H1 (cell line): ENCODE results near the gene NRAS. TPM values are rescaled to one million over a fixed set of nuclear protein-coding genes. Genes with fewer than 3 reads are reported as not detected.

Experiments used
- CTCF ChIA-PET: fragments of 300-600 bp; sonication (Branson Sonifier 250); formaldehyde crosslinking; loops from one replicate; lab custom pipeline; 2021; ENCODE audit not compliant: partially characterized antibody; lab: Charles Lee
- POLR2A ChIA-PET: fragments of 300-600 bp; sonication (Branson Sonifier 250); formaldehyde crosslinking; loops from one replicate; lab custom pipeline; 2021; ENCODE audit warnings: inconsistent platforms; ENCODE audit not compliant: partially characterized antibody; lab: Charles Lee
- DNase-seq, 2 experiments: peaks; one replicate each; pipeline versions ENCODE4 v3.0.0 to v3.0.0-alpha.2; 2010 to 2022; ENCODE audit warnings: low spot score in 2 of 2, low read depth in 1 of 2, mixed read lengths in 1 of 2
- FAIRE-seq: peaks from 2 replicates; lab custom pipeline; 2011; peaks lifted over from hg19 to GRCh38; lab: Jason Lieb, UNC
- H2AFZ ChIP-seq: 2 replicates; pipeline ENCODE4 v1.8.1; 2012; ENCODE audit warnings: low read length, inconsistent platforms
- H2AK5ac ChIP-seq: 2 replicates; pipeline ENCODE4 v1.6.1; 2013; ENCODE audit warnings: low read depth, low read length
- H2BK120ac ChIP-seq: replicated peaks from 2 replicates; pipeline ENCODE3; 2013; ENCODE audit warnings: low read depth, low read length, inconsistent platforms
- H2BK12ac ChIP-seq: 2 replicates; pipeline ENCODE4 v1.6.1; 2013; ENCODE audit warnings: low read depth, low read length
- H2BK15ac ChIP-seq: 2 replicates; pipeline ENCODE4 v1.6.1; 2013; ENCODE audit warnings: low read length
- H2BK20ac ChIP-seq: 2 replicates; pipeline ENCODE4 v1.6.1; 2013; ENCODE audit warnings: low read length
- H2BK5ac ChIP-seq: 2 replicates; pipeline ENCODE4 v1.6.1; 2013; ENCODE audit warnings: low read depth, low read length
- H3K14ac ChIP-seq: 2 replicates; pipeline ENCODE4 v1.6.1; 2013; ENCODE audit warnings: inconsistent platforms; ENCODE audit not compliant: insufficient read length
- H3K18ac ChIP-seq: 2 replicates; pipeline ENCODE4 v1.6.1; 2013; ENCODE audit warnings: low read length; ENCODE audit errors: extremely low read depth
- H3K23ac ChIP-seq: 2 replicates; pipeline ENCODE4 v1.6.1; 2013; ENCODE audit warnings: inconsistent platforms; ENCODE audit not compliant: insufficient read length
- H3K23me2 ChIP-seq: 2 replicates; pipeline ENCODE4 v1.6.1; 2013; ENCODE audit warnings: low read depth, low read length
- H3K27ac ChIP-seq: 2 replicates; pipeline ENCODE4 v1.6.1; 2011; ENCODE audit warnings: low read depth, low read length, inconsistent platforms
- H3K27me3 ChIP-seq, 4 experiments: replicated peaks in 1 of 4; 1 replicate in 1 of 4; 2 replicates in 3 of 4; pipeline versions ENCODE4 v1.6.1 to v1.8.1; 2011 to 2013; ENCODE audit warnings: low read length in 3 of 4, mild to moderate bottlenecking in 3 of 4, inconsistent platforms in 2 of 4, mixed read lengths in 2 of 4, moderate library complexity in 1 of 4; ENCODE audit not compliant: control insufficient read depth in 3 of 4, insufficient read depth in 3 of 4; ENCODE audit errors: extremely low read depth in 1 of 4
- H3K36me3 ChIP-seq, 4 experiments: 2 replicates each; pipeline versions ENCODE4 v1.6.1 to v1.8.1; 2011 to 2013; ENCODE audit warnings: mild to moderate bottlenecking in 4 of 4, low read length in 3 of 4, moderate library complexity in 2 of 4, control low read depth in 1 of 4, inconsistent platforms in 1 of 4; ENCODE audit not compliant: insufficient read depth in 4 of 4, control insufficient read depth in 2 of 4
- H3K4ac ChIP-seq: replicated peaks from 2 replicates; pipeline ENCODE3; 2013; ENCODE audit warnings: low read length, low read depth, mixed read lengths, inconsistent platforms; ENCODE audit not compliant: insufficient read length
- H3K4me1 ChIP-seq, 4 experiments: replicated peaks in 1 of 4; 1 replicate in 1 of 4; 2 replicates in 3 of 4; pipeline versions ENCODE4 v1.6.1 to v1.8.1; 2011 to 2013; ENCODE audit warnings: low read length in 3 of 4, inconsistent platforms in 2 of 4, mixed read lengths in 1 of 4; ENCODE audit not compliant: insufficient read depth in 4 of 4, control insufficient read depth in 3 of 4
- H3K4me2 ChIP-seq, 2 experiments: 2 replicates each; pipeline versions ENCODE4 v1.6.1 to v1.8.1; 2011 to 2013; ENCODE audit warnings: low read depth in 2 of 2, low read length in 2 of 2, control low read depth in 1 of 2, inconsistent platforms in 1 of 2, mild to moderate bottlenecking in 1 of 2; ENCODE audit not compliant: insufficient read depth in 1 of 2
- H3K4me3 ChIP-seq, 4 experiments: fragments of 200-600, 300-600 bp in 1 of 4; sonication (generic), shearing (Covaris generic), sonication (Bioruptor Twin) in 1 of 4; 2 replicates each; pipeline versions ENCODE4 v1.5.1 to v1.8.1; 2011 to 2016; ENCODE audit warnings: low read length in 4 of 4, low read depth in 3 of 4, control low read depth in 2 of 4, inconsistent platforms in 2 of 4, mild to moderate bottlenecking in 2 of 4, mixed read lengths in 1 of 4, moderate library complexity in 1 of 4; ENCODE audit not compliant: insufficient read depth in 2 of 4; ENCODE audit errors: extremely low read depth in 1 of 4
- H3K56ac ChIP-seq: replicated peaks from 2 replicates; pipeline ENCODE3; 2013; ENCODE audit warnings: low read depth, mild to moderate bottlenecking, mixed read lengths, low read length, inconsistent platforms; ENCODE audit not compliant: insufficient read length
- H3K79me1 ChIP-seq: 2 replicates; pipeline ENCODE4 v1.6.1; 2013; ENCODE audit warnings: low read depth, low read length, control low read depth
- H3K79me2 ChIP-seq, 2 experiments: 2 replicates each; pipeline versions ENCODE4 v1.6.1 to v1.8.1; 2012 to 2013; ENCODE audit warnings: low read length in 2 of 2, mild to moderate bottlenecking in 2 of 2, inconsistent platforms in 1 of 2; ENCODE audit not compliant: insufficient read depth in 2 of 2, control insufficient read depth in 1 of 2
- H3K9ac ChIP-seq, 4 experiments: replicated peaks in 1 of 4; 1 replicate in 1 of 4; 2 replicates in 3 of 4; pipeline versions ENCODE4 v1.6.1 to v1.8.1; 2011 to 2013; ENCODE audit warnings: low read depth in 3 of 4, low read length in 3 of 4, control low read depth in 2 of 4, mild to moderate bottlenecking in 2 of 4, moderate library complexity in 2 of 4, inconsistent platforms in 1 of 4; ENCODE audit errors: extremely low read depth in 1 of 4
- H3K9me3 ChIP-seq, 2 experiments: 2 replicates each; pipeline versions ENCODE4 v1.6.1 to v1.8.1; 2012 to 2013; ENCODE audit warnings: mild to moderate bottlenecking in 2 of 2, moderate library complexity in 2 of 2, control low read depth in 1 of 2, inconsistent platforms in 1 of 2, low read depth in 1 of 2, low read length in 1 of 2, mixed read lengths in 1 of 2; ENCODE audit not compliant: insufficient read depth in 2 of 2
- H4K20me1 ChIP-seq, 2 experiments: replicated peaks in 1 of 2; 2 replicates each; pipeline versions ENCODE3 to v1.8.1; 2011 to 2013; ENCODE audit warnings: inconsistent platforms in 2 of 2, low read length in 2 of 2, mild to moderate bottlenecking in 1 of 2; ENCODE audit not compliant: insufficient read depth in 2 of 2, control insufficient read depth in 1 of 2
- H4K5ac ChIP-seq: 2 replicates; pipeline ENCODE4 v1.6.1; 2013; ENCODE audit warnings: low read length, low read depth, mixed read lengths, inconsistent platforms; ENCODE audit not compliant: insufficient read length
- H4K8ac ChIP-seq: 2 replicates; pipeline ENCODE4 v1.8.0; 2013; ENCODE audit warnings: mild to moderate bottlenecking, moderate library complexity, low read length, inconsistent platforms; ENCODE audit not compliant: insufficient read depth; ENCODE audit errors: extremely low read depth
- H4K91ac ChIP-seq: replicated peaks from 2 replicates; pipeline ENCODE3; 2013; ENCODE audit warnings: low read length, mixed read lengths, inconsistent platforms; ENCODE audit not compliant: insufficient read length
- BACH1 ChIP-seq: IDR thresholded peaks from 2 replicates; pipeline ENCODE4 v1.6.1; 2012; ENCODE audit warnings: low read length, improper control_type of control experiment
- BCL11A ChIP-seq, 2 experiments: IDR thresholded peaks; one replicate each; pipeline ENCODE4 v1.6.1; 2011; ENCODE audit warnings: low read depth in 2 of 2, low read length in 2 of 2, mild to moderate bottlenecking in 2 of 2
- CBX8 ChIP-seq: fragments of 300-800, 300-1000 bp; sonication (generic); IDR thresholded peaks from 2 replicates; pipeline ENCODE4 v1.7.1; 2016; ENCODE audit warnings: low read depth, low read length, borderline replicate concordance
- EP300 ChIP-seq, 2 experiments: IDR thresholded peaks; 1 replicate in 1 of 2; 2 replicates in 1 of 2; pipeline ENCODE4 v1.6.1; 2011 to 2012; ENCODE audit warnings: low read depth in 2 of 2, low read length in 2 of 2, mild to moderate bottlenecking in 2 of 2, borderline replicate concordance in 1 of 2, inconsistent platforms in 1 of 2, moderate library complexity in 1 of 2
- FOSL1 ChIP-seq: IDR thresholded peaks from 2 replicates; pipeline ENCODE4 v1.6.1; 2011; ENCODE audit warnings: mild to moderate bottlenecking, low read depth, low read length, moderate library complexity; ENCODE audit not compliant: insufficient read depth
- GTF2F1 ChIP-seq: IDR thresholded peaks from 2 replicates; pipeline ENCODE4 v1.6.1; 2012; ENCODE audit warnings: low read depth, low read length, improper control_type of control experiment, borderline replicate concordance
- JUN ChIP-seq: IDR thresholded peaks from 2 replicates; pipeline ENCODE4 v1.6.1; 2011; ENCODE audit warnings: low read depth, mild to moderate bottlenecking, improper control_type of control experiment, low read length
- NRF1 ChIP-seq: IDR thresholded peaks from 2 replicates; pipeline ENCODE4 v1.6.1; 2011; ENCODE audit warnings: mild to moderate bottlenecking, low read depth, low read length, improper control_type of control experiment
- PHF8 ChIP-seq: fragments of 200-600 bp; sonication (generic); conservative IDR thresholded peaks from 2 replicates; pipeline ENCODE4 v1.7.1; 2012; ENCODE audit warnings: low read depth, mild to moderate bottlenecking, inconsistent platforms, low read length, moderate library complexity
- RBBP5 ChIP-seq: IDR thresholded peaks from 2 replicates; pipeline ENCODE4 v1.7.1; 2012; ENCODE audit warnings: low read depth, mild to moderate bottlenecking, inconsistent platforms, low read length, moderate library complexity, borderline replicate concordance
- RXRA ChIP-seq: IDR thresholded peaks from 2 replicates; pipeline ENCODE4 v1.6.1; 2011; ENCODE audit warnings: low read depth, mild to moderate bottlenecking, low read length, moderate library complexity; ENCODE audit not compliant: insufficient read depth
- SIX5 ChIP-seq: IDR thresholded peaks from 2 replicates; pipeline ENCODE4 v1.6.1; 2011; ENCODE audit warnings: mild to moderate bottlenecking, low read depth, low read length
- SRF ChIP-seq: IDR thresholded peaks from 2 replicates; pipeline ENCODE4 v1.6.1; 2011; ENCODE audit warnings: mild to moderate bottlenecking, low read depth, low read length, moderate library complexity
- WGBS, 2 experiments: shearing (Covaris generic) in 1 of 2; methylation state at CpG; one replicate each; pipeline versions ENCODE4 v1.1.6 to v1.1.7; 2013 to 2015; ENCODE audit warnings: low lambda C conversion rate in 2 of 2, mixed read lengths in 2 of 2, inconsistent platforms in 1 of 2, low coverage in 1 of 2, missing lambda C conversion rate in 1 of 2; ENCODE audit not compliant: insufficient replicate concordance in 2 of 2, insufficient coverage in 1 of 2, insufficient read length in 1 of 2; ENCODE audit errors: extremely low coverage in 1 of 2, missing lambda C conversion rate in 1 of 2; 5-methylcytosine and 5-hydroxymethylcytosine counted together
- polyA plus RNA-seq, 7 experiments: library from polyadenylated mRNA; depleted of rRNA in 3 of 7; stranded (reverse) in 5 of 7; unstranded in 2 of 7; fragments of >200 nt in 5 of 7; fragments of 200-250 nt in 2 of 7; gene quantifications; 1 replicate in 5 of 7; 2 replicates in 1 of 7; 4 replicates in 1 of 7; pipeline versions ENCODE4 v1.2.1 to v1.2.3, GENCODE V29; 2011 to 2013; ENCODE audit warnings: missing spikeins in 2 of 7, mixed read lengths in 2 of 7
- total RNA-seq: library from RNA; stranded (reverse); fragmentation: NEBNext Ultra II Directional; extraction: Animal tissue kit (Norgen Biotek cat#: 25700); gene quantifications from 2 replicates; pipeline ENCODE4 v1.2.1, GENCODE V29; 2021

Gene NRAS
- total and polyA plus RNA-seq, 2 of the 8 experiments (the other 6 are each of a cell fraction or from before 2014, with no cell fraction given), result 24.5 to 65.1 TPM

- FAIRE-seq (no peak), DNase-seq (no peak)
- Histone ChIP-seq H2BK5ac (no peak overlapping the region), H3K56ac (no peak overlapping the region), H3K4me1 (no peaks in the 10 kb centered on the region; a peak in 1 of 7 replicates), H3K4me3 (no peak overlapping the region), H3K79me1 (no peaks in the 10 kb centered on the region), H3K9ac (no peak overlapping the region), H2AK5ac (no peak overlapping the region), H2BK12ac (no peak overlapping the region), H2AFZ (no peak overlapping the region), H3K18ac (no peak overlapping the region), H3K27me3 (no peaks in the 10 kb centered on the region), H3K27ac (no peak overlapping the region), H4K5ac (no peak overlapping the region), H3K14ac (no peak overlapping the region), H3K4me2 (no peak overlapping the region), H4K8ac (no peak overlapping the region; the same call in 1 of the 2 replicates), H4K91ac (no peak overlapping the region), H2BK20ac (no peak overlapping the region), H2BK15ac (no peak overlapping the region), H3K36me3 (peaks cover 30 to 74% (median 55%) of the 10 kb centered on the region in 4 experiments), H2BK120ac (no peak overlapping the region), H3K79me2 (peaks cover 0 to 21% of the 10 kb centered on the region in 2 experiments; a peak in 3 of 4 replicates), H4K20me1 (no peaks in the 10 kb centered on the region), H3K23ac (no peak overlapping the region), H3K4ac (no peak overlapping the region), H3K9me3 (no peaks in the 10 kb centered on the region), H3K23me2 (no peaks in the 10 kb centered on the region)
- ChIA-PET CTCF (interaction anchor here (0.7 kb wide), 1 partner anchor 716 kb away, joined by 3 read pairs; no protein-coding TSS in a partner anchor), POLR2A (interaction anchor here (1.2 to 4.9 kb wide), 5 partner anchors 9 to 159 kb away, joined by 3 to 54 read pairs (median 5); no protein-coding TSS in a partner anchor)
- 86% methylated on average over 3 of the region's 3 CpGs; no CpG with 5 or more reads in 1 of the 2 experiments for WGBS, 2 experiments
- no peak for TF ChIP-seq RXRA
- no peak for TF ChIP-seq FOSL1
- TF ChIP-seq CBX8, result no peak
- TF ChIP-seq GTF2F1, result no peak
- no peak for TF ChIP-seq EP300 (IDR thresholded peaks at IDR 0.05; ENCODE audit: borderline replicate concordance in 1 of 2, low read depth in 2 of 2, low read length in 2 of 2)
- TF ChIP-seq BACH1, result no peak
- TF ChIP-seq SRF, result no peak
- TF ChIP-seq SIX5, result no peak
- TF ChIP-seq RBBP5, result no peak
- TF ChIP-seq PHF8, result no peak
- TF ChIP-seq JUN, result no peak
- no peak for TF ChIP-seq BCL11A (IDR thresholded peaks at IDR 0.05; ENCODE audit: low read depth in 2 of 2, low read length in 2 of 2)
- no peak for TF ChIP-seq NRF1
These were observed 2.8 kb upstream of the NRAS start for GRCh38 chr1:114719424-114719787.
